Neural cell (in vitro differentiated cells): ENCODE measurements around the gene CD300C. TPM values are rescaled to one million over a fixed set of nuclear protein-coding genes. Genes with fewer than 3 reads are reported as not detected.

Experiments
- H2AFZ ChIP-seq: fragments of 200-600, 300-800 bp; sonication (generic), shearing (Covaris generic); 2 replicates; pipeline ENCODE4 v1.6.0; 2014; ENCODE audit warnings: low read depth, mild to moderate bottlenecking, antibody characterized with exemption, low read length, moderate library complexity
- H3F3A ChIP-seq: fragments of 200-600 bp; shearing (Covaris generic); 2 replicates; pipeline ENCODE4 v1.6.1; 2016; ENCODE audit warnings: mild to moderate bottlenecking, moderate library complexity, mixed read lengths, antibody characterized with exemption, low read length; ENCODE audit not compliant: insufficient read depth, poor library complexity, severe bottlenecking
- H3K27ac ChIP-seq: fragments of 200-600, 300-800 bp; sonication (generic), shearing (Covaris generic); 2 replicates; pipeline ENCODE4 v1.5.1; 2014; ENCODE audit warnings: mild to moderate bottlenecking, low read length, moderate library complexity
- H3K27me3 ChIP-seq: fragments of 300-800, 200-600 bp; sonication (generic), shearing (Covaris generic); 2 replicates; pipeline ENCODE4 v1.6.0; 2014; ENCODE audit warnings: mild to moderate bottlenecking, low read depth, low read length, moderate library complexity; ENCODE audit not compliant: insufficient read depth
- H3K36me3 ChIP-seq: fragments of 300-800, 200-600 bp; sonication (generic), shearing (Covaris generic); 2 replicates; pipeline ENCODE4 v1.5.1; 2014; ENCODE audit warnings: mild to moderate bottlenecking, antibody characterized with exemption, low read length, moderate library complexity; ENCODE audit not compliant: insufficient read depth
- H3K4me2 ChIP-seq: fragments of 300-800, 200-600 bp; sonication (generic), shearing (Covaris generic); 2 replicates; pipeline ENCODE4 v1.6.0; 2014; ENCODE audit warnings: mild to moderate bottlenecking, low read length
- H3K4me3 ChIP-seq: fragments of 300-800, 200-600 bp; sonication (generic), shearing (Covaris generic); 2 replicates; pipeline ENCODE4 v1.5.1; 2014; ENCODE audit warnings: mild to moderate bottlenecking, low read length, moderate library complexity
- H3K79me2 ChIP-seq: fragments of 200-600 bp; shearing (Covaris generic); replicated peaks from 2 replicates; pipeline ENCODE4 v1.6.0; 2014; ENCODE audit warnings: mild to moderate bottlenecking, low read length, moderate library complexity; ENCODE audit not compliant: insufficient read depth
- H3K9ac ChIP-seq: fragments of 300-800, 200-600 bp; sonication (generic), shearing (Covaris generic); 2 replicates; pipeline ENCODE4 v1.6.1; 2016; ENCODE audit warnings: mild to moderate bottlenecking, low read length, mixed read lengths
- H3K9me2 ChIP-seq: fragments of 200-600 bp; shearing (Covaris generic); 2 replicates; pipeline ENCODE4 v1.6.1; 2016; ENCODE audit warnings: mild to moderate bottlenecking, low read length, mixed read lengths; ENCODE audit not compliant: insufficient read depth
- H3K9me3 ChIP-seq: fragments of 200-600, 300-800 bp; sonication (generic), shearing (Covaris generic); 2 replicates; pipeline ENCODE4 v1.6.1; 2016; ENCODE audit warnings: mild to moderate bottlenecking, mixed run types, low read length, moderate library complexity, mixed read lengths
- H4K20me1 ChIP-seq: fragments of 200-600 bp; shearing (Covaris generic); 2 replicates; pipeline ENCODE4 v1.6.1; 2016; ENCODE audit warnings: mild to moderate bottlenecking, mixed run types; ENCODE audit not compliant: insufficient read depth
- EP300 ChIP-seq: fragments of 450-650 bp; conservative IDR thresholded peaks from 2 replicates; pipeline ENCODE4 v1.6.1; 2014; ENCODE audit warnings: antibody characterized with exemption, mild to moderate bottlenecking, moderate library complexity; ENCODE audit not compliant: poor library complexity, severe bottlenecking
- EZH2 ChIP-seq: fragments of 200-600, 300-800 bp; shearing (Covaris generic), sonication (generic); IDR thresholded peaks from 2 replicates; pipeline ENCODE4 v1.6.1; 2014; ENCODE audit warnings: antibody characterized with exemption, low read length, borderline replicate concordance, mild to moderate bottlenecking; ENCODE audit not compliant: insufficient read depth, poor library complexity, severe bottlenecking
- MXI1 ChIP-seq: fragments of 450-650 bp; conservative IDR thresholded peaks from 2 replicates; pipeline ENCODE4 v1.6.1; 2014; ENCODE audit warnings: antibody characterized with exemption, mild to moderate bottlenecking; ENCODE audit not compliant: poor library complexity, severe bottlenecking
- POLR2AphosphoS5 ChIP-seq: IDR thresholded peaks from 2 replicates; pipeline ENCODE4 v1.6.1; 2012
- RAD21 ChIP-seq: fragments of 450-650 bp; conservative IDR thresholded peaks from 2 replicates; pipeline ENCODE4 v1.6.1; 2014; ENCODE audit warnings: antibody characterized with exemption, mild to moderate bottlenecking, moderate library complexity
- SMC3 ChIP-seq: fragments of 450-650 bp; conservative IDR thresholded peaks from 2 replicates; pipeline ENCODE4 v1.6.1; 2014; ENCODE audit warnings: antibody characterized with exemption, mild to moderate bottlenecking, moderate library complexity; ENCODE audit not compliant: poor library complexity
- TAF1 ChIP-seq: IDR thresholded peaks from 2 replicates; pipeline ENCODE4 v1.6.1; 2012; ENCODE audit warnings: low read depth
- polyA plus RNA-seq: library from polyadenylated mRNA; depleted of rRNA; stranded (reverse); fragments of >200 nt; gene quantifications from 2 replicates; pipeline ENCODE4 v1.2.3, GENCODE V29; 2014
- TF ChIP-seq, protein P1 (sequence below): fragments of 450-650 bp; IDR thresholded peaks from 2 replicates; pipeline ENCODE4 v1.5.1; 2014; ENCODE audit warnings: antibody characterized with exemption, mild to moderate bottlenecking, moderate library complexity; ENCODE audit not compliant: poor library complexity, severe bottlenecking
- TF ChIP-seq, protein P2 (sequence below): IDR thresholded peaks from 2 replicates; pipeline ENCODE4 v1.6.1; 2012; ENCODE audit warnings: borderline replicate concordance

The CD300C gene
- polyA plus RNA-seq, 1 donor from 2014 or later = not detected

DNA sequence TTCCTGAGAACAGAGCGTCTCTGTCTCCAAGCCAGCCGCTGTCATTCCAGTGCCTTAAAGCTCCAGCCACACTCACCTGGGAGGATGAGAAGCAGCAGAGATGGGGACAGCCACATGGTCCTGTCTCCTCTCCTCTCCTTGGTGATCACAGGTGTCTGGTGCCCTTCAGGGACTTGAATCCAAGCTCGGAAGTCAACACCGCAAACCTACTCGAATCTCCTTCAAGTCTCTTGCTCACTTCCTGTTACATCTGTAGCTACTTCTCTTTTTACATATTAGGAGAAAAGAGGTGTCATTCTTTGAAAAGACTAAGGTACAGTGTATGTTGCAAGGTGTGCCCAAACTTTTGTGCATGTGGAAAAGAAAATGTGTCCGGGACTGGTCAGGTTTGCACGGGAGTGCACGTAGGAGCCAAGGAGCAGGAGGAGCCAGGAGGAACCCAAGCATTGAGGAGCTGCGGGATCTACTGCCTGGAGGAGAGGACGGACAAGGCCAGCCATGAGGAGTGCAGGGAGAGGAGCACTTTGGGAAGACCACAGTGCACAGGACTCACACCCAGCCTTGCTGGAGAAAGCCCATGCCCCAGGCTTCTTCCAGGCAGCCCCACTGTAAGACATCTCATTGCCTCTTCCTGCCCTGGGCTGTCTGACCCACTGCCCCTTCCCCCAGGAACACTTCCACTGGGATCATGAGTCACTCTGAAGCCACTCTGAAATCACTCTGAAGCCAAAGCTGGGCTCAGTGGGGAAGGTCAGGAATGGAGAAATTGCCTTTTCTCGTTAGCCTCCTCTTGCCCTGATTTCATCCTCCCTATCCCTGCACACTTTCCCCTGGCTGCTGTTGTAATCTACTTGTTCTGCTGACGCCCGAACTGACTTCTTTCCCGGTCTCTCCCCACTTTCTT lies 46.4 kb upstream of the CD300C start, which contains the start of gene CD300LD:
Gene CD300LD, minus strand, starts transcription at position 197 of the 904 bp plus-strand sequence. Its CDS starts 81 bp downstream, at position 116.
- H3F3A ChIP-seq = no peaks in the 10 kb centered on the region
- no peak within 1 kb of the TSS for H2AFZ ChIP-seq

DNA sequence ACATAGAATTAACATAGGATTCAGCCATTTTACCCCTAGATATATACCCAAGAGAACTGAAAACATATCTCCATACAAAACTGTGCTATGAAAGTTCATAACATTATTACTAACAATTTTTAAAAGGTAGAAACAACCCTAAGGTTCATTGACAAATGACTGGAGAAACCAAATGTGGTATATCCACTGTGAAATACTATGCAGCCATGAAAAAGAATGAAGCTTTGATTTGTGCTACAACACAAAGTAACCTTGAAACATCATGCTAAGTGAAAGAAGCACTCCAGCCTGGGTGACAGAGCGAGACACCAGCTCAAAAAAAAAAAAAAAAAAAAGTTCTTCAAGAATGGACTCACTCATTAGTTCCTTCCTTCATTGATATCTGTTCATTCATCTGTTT lies 45.6 kb upstream of the CD300C start:
- H4K20me1 ChIP-seq = no peaks in the 10 kb centered on the region
- H3F3A ChIP-seq = no peaks in the 10 kb centered on the region
- no peak overlapping the region for H3K9ac ChIP-seq
- no peaks in the 10 kb centered on the region for H3K9me3 ChIP-seq
- H3K4me3 ChIP-seq = no peak overlapping the region
- H3K36me3 ChIP-seq = no peaks in the 10 kb centered on the region
- TF ChIP-seq EP300 (no peak), MXI1 (no peak), RAD21 (no peak), TAF1 (no peak), EZH2 (no peak), POLR2AphosphoS5 (no peak), SMC3 (no peak)
- TF ChIP-seq, protein P1, sequence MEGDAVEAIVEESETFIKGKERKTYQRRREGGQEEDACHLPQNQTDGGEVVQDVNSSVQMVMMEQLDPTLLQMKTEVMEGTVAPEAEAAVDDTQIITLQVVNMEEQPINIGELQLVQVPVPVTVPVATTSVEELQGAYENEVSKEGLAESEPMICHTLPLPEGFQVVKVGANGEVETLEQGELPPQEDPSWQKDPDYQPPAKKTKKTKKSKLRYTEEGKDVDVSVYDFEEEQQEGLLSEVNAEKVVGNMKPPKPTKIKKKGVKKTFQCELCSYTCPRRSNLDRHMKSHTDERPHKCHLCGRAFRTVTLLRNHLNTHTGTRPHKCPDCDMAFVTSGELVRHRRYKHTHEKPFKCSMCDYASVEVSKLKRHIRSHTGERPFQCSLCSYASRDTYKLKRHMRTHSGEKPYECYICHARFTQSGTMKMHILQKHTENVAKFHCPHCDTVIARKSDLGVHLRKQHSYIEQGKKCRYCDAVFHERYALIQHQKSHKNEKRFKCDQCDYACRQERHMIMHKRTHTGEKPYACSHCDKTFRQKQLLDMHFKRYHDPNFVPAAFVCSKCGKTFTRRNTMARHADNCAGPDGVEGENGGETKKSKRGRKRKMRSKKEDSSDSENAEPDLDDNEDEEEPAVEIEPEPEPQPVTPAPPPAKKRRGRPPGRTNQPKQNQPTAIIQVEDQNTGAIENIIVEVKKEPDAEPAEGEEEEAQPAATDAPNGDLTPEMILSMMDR = no peak
- TF ChIP-seq, protein P2, sequence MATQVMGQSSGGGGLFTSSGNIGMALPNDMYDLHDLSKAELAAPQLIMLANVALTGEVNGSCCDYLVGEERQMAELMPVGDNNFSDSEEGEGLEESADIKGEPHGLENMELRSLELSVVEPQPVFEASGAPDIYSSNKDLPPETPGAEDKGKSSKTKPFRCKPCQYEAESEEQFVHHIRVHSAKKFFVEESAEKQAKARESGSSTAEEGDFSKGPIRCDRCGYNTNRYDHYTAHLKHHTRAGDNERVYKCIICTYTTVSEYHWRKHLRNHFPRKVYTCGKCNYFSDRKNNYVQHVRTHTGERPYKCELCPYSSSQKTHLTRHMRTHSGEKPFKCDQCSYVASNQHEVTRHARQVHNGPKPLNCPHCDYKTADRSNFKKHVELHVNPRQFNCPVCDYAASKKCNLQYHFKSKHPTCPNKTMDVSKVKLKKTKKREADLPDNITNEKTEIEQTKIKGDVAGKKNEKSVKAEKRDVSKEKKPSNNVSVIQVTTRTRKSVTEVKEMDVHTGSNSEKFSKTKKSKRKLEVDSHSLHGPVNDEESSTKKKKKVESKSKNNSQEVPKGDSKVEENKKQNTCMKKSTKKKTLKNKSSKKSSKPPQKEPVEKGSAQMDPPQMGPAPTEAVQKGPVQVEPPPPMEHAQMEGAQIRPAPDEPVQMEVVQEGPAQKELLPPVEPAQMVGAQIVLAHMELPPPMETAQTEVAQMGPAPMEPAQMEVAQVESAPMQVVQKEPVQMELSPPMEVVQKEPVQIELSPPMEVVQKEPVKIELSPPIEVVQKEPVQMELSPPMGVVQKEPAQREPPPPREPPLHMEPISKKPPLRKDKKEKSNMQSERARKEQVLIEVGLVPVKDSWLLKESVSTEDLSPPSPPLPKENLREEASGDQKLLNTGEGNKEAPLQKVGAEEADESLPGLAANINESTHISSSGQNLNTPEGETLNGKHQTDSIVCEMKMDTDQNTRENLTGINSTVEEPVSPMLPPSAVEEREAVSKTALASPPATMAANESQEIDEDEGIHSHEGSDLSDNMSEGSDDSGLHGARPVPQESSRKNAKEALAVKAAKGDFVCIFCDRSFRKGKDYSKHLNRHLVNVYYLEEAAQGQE = no peak
- H3K9me2 ChIP-seq = no peaks in the 10 kb centered on the region
- no peak overlapping the region for H3K27ac ChIP-seq
- H3K27me3 ChIP-seq = no peaks in the 10 kb centered on the region
- H2AFZ ChIP-seq = no peak overlapping the region
- H3K79me2 ChIP-seq = no peaks in the 10 kb centered on the region
- no peak overlapping the region for H3K4me2 ChIP-seq

More for the DNA sequence above, 46.4 kb upstream of the CD300C start, which contains the start of gene CD300LD:
- Histone ChIP-seq H3K9me2 (no peaks in the 10 kb centered on the region), H3K27me3 (no peaks in the 10 kb centered on the region), H3K4me2 (no peak within 1 kb of the TSS), H3K9ac (no peak within 1 kb of the TSS), H3K79me2 (no peaks in the 10 kb centered on the region), H3K9me3 (no peaks in the 10 kb centered on the region), H3K4me3 (no peak within 1 kb of the TSS), H3K36me3 (no peaks in the 10 kb centered on the region), H4K20me1 (no peaks in the 10 kb centered on the region), H3K27ac (no peak within 1 kb of the TSS)
- TF ChIP-seq SMC3 = no peak
- TF ChIP-seq, protein P2 = no peak
- TF ChIP-seq POLR2AphosphoS5 = no peak
